HL-60 (cell line): Measurements from ENCODE around the gene EYS.

Experiments
- CTCF ChIP-seq: IDR thresholded peaks from one replicate; pipeline ENCODE4 v1.5.1; 2011; ENCODE audit warnings: low read length, control low read depth, inconsistent platforms; ENCODE audit not compliant: insufficient read depth
- POLR2AphosphoS5 ChIP-seq: IDR thresholded peaks from 2 replicates; pipeline ENCODE4 v1.6.1; 2012; ENCODE audit warnings: low read depth
- REST ChIP-seq: IDR thresholded peaks from 2 replicates; pipeline ENCODE4 v1.6.1; 2012; ENCODE audit warnings: low read depth; ENCODE audit not compliant: insufficient replicate concordance
- SPI1 ChIP-seq: IDR thresholded peaks from 2 replicates; pipeline ENCODE4 v1.6.1; 2012; ENCODE audit warnings: low read depth, mild to moderate bottlenecking, borderline replicate concordance

GRCh38 chr6:65711531-65711930 lies 4.5 kb upstream of the EYS start:
- TF ChIP-seq CTCF (no peak), REST (no peak), POLR2AphosphoS5 (no peak), SPI1 (no peak)
